22Rv1 (cell line): ENCODE measurements around the gene RAB13.

ENCODE experiments used
- H3K27ac ChIP-seq: fragments of 450-650 bp; 2 replicates; pipeline ENCODE4 v1.5.1; 2017
- ZFX ChIP-seq: fragments of 450-650 bp; IDR thresholded peaks from 2 replicates; pipeline ENCODE4 v1.6.1; 2017; ENCODE audit warnings: antibody characterized with exemption, borderline replicate concordance
- TF ChIP-seq, protein P1 (sequence below): fragments of 450-650 bp; IDR thresholded peaks from 2 replicates; pipeline ENCODE4 v1.5.1; 2017; ENCODE audit warnings: mild to moderate bottlenecking

Gene RAB13

DNA sequence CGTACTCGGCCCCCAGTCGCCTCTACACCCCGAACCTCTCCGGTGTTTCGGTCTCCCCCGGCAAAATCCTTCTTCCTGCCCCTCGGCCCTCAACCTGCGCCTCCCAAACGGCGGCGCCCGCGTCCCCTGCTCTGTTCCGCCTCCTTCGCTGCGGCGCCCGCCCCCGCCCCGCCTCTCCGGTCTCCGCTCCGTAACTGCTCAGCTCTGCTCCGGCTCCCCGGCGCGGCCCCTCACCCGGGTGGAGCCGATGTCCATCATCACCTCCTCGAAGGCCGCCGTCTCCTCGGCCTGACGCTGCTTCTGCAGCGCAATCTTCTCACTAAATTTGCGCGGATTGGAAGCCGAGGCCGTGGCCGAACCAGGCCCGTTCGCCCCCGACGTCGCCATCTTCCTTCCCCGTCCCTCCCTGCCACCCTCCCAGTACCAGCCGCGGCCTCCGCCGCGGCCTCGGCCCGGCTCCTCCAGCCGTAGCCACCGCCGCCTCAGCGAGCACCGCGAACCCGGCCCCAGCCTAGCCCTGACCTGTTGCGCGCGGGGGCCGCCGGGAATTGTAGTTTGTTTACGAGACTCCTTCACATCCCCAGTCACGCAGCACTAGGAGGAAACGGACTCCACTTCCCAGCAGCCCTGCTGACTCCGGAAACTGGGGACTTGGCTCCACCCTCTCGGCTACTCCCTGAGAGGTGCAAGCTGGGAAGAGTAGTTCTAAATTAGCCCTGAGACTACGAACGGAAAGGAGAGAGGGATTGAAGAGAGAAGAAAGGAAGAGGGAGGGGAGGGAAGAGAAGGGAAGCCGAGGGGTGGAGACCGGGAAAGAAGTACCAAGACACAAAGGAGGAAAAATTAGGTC is 27.8 kb downstream of the RAB13 start, which contains the start of gene CRTC2:
Gene CRTC2, minus strand, starts transcription at position 502 of the 850 bp plus-strand sequence. Its CDS starts 115 bp downstream, at position 387.
- TF ChIP-seq, protein P1, sequence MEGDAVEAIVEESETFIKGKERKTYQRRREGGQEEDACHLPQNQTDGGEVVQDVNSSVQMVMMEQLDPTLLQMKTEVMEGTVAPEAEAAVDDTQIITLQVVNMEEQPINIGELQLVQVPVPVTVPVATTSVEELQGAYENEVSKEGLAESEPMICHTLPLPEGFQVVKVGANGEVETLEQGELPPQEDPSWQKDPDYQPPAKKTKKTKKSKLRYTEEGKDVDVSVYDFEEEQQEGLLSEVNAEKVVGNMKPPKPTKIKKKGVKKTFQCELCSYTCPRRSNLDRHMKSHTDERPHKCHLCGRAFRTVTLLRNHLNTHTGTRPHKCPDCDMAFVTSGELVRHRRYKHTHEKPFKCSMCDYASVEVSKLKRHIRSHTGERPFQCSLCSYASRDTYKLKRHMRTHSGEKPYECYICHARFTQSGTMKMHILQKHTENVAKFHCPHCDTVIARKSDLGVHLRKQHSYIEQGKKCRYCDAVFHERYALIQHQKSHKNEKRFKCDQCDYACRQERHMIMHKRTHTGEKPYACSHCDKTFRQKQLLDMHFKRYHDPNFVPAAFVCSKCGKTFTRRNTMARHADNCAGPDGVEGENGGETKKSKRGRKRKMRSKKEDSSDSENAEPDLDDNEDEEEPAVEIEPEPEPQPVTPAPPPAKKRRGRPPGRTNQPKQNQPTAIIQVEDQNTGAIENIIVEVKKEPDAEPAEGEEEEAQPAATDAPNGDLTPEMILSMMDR = peak; percentile 30
- TF ChIP-seq ZFX = no peak
- peak within 1 kb of the TSS; percentile 100 for H3K27ac ChIP-seq

DNA sequence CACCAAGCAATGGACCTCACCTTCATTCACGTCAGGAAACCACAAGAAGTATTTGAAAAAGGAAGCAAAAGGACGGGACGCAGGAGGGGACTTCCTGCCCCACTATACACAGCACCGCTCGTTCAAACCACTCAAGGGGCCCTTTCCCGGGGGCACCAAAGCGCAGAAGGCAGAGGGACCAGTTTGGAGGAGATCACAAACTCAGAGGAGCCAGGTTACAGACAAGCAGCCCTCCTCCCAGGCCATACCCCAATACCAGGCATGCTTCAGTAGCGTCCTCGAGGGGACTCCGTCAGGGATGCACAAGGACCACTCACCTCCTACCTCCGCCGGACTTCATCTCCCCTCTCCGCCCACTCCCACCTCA is 28.4 kb downstream of the RAB13 start:
- H3K27ac ChIP-seq = peak overlapping the region; percentile 100
- TF ChIP-seq, protein P1 = no peak
- TF ChIP-seq ZFX = no peak

DNA sequence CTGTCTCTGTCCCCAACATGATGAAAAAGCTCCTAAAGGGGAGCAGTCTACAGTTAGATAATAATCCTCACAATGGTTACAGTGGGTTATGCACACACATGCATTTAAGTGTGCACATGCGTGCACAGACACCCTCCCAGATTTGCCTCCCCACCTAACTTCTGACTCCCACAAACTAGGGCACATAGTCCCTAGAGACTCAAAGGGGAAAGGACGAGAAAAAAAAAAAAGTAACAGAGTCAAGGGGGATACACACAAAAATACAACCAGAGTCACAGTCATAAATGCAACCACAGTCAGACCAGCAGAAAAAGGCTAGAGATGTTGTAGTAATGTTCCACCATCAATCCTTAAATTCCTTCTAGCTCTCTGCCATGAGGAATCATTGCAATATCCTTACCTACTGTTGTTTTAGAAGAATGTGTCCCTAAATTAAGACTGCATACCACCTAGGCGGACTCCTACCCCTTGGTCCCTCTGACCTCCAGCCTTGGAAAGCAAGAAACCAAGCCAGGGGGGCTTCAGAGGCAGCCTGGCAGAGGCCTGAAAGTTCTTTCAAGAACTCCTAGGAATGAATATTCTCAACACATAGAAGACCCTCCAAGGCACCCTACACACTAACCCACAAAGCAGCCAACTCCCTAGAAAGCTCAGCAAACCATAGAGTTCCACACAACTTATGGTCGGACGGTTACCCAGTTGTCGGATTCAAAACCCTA is 29.0 kb downstream of the RAB13 start:
- peak overlapping the region; percentile 100 for H3K27ac ChIP-seq
- no peak for TF ChIP-seq ZFX
- TF ChIP-seq, protein P1 = no peak

DNA sequence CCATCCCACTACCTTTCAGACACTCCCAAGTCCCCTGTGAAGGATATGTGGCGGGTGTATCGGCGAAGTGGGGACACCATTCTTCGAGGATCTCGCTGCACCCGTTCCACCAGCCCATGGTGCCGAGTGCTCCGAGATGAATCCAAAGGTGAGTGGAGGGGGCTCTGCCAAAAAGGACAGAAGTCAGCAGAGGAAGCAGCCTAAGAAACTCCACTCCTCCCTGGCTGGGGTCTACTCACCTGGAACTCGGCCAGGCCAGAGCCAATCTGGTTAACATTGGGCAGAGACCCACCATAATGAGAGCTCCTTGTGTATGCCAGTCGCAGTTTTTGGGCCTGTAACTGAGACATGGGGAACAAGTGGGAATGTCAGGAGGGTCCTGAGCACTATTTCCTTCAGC is 31.3 kb downstream of the RAB13 start:
- H3K27ac ChIP-seq = no peak overlapping the region
- TF ChIP-seq, protein P1 = no peak
- no peak for TF ChIP-seq ZFX

DNA sequence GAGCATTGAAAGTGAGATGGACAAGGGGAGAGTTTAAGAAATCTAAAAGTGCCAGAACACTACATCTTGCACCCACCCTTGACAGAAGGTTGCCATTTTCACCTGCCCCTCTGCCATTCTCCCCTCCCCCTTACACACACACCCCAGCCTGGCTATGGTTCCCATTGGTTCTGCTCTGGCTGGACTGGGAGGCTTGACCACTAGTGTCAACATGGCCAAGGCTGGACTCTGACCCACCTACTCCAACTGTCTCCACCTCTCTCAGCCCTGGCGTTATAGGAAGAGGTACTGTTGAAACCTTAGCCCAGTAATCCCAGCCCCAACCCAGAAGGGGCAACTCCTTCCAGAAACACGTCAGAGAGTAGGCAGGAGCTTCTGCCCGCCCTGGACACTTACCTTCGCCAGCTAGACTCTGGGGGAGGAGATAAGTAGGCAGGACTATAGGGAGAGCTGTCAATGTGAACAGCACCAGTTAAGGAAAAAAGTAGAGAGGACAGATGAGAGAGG is 32.2 kb downstream of the RAB13 start:
- TF ChIP-seq, protein P1 = no peak
- TF ChIP-seq ZFX = no peak
- no peak overlapping the region for H3K27ac ChIP-seq

DNA sequence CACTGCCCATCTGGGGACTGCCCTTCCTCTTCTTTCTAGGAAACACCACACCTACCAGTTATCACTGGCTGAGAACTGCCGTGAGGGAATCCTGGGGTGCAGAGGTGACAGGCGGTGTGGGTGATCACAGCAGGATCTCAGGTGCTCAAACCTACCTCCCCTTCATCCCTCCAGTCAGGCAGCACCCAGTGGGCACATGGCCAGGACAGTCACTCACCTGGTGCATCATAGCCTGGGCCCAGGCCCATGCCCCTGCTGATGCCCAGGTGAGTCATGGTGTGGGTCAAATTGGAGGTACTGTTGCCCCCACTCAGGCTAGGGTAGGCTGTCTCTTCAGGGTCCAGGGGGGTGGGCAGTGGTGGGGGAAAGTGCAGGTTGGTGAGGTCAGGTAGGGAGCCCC is 34.3 kb downstream of the RAB13 start:
- H3K27ac ChIP-seq = no peak overlapping the region
- TF ChIP-seq, protein P1 = no peak

DNA sequence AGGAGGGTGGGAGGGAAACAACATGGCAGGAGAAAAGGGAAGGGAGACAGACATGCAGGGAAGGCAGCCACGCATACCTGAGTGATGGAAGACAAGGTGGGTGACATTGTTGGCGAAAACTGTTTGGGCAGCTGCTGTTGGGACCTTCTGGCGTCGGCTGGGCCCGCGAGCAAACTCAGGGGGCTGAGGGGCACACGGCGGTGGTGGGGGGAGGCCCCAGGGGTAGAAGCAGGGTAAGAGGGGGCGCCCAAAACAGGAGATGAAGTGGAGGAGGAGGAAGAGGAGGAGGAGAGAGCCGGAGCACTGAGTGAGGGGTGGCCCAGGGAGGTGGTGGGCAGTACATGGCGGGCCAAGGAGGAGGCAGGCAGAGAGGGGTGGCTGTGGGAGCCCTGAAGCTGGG is 35.0 kb downstream of the RAB13 start:
- TF ChIP-seq, protein P1 = no peak
- TF ChIP-seq ZFX = no peak
- H3K27ac ChIP-seq = no peak overlapping the region
